ENCODE measurements around the gene KIF5C. TPM values are rescaled to one million over a fixed set of nuclear protein-coding genes. Genes with fewer than 3 reads are reported as not detected.

KIF5C gene
- total and polyA plus RNA-seq, 2 of the 13 experiments (the other 11 are each of a cell fraction or from before 2014, with no cell fraction given) = 0.15 to 0.20 TPM

DNA sequence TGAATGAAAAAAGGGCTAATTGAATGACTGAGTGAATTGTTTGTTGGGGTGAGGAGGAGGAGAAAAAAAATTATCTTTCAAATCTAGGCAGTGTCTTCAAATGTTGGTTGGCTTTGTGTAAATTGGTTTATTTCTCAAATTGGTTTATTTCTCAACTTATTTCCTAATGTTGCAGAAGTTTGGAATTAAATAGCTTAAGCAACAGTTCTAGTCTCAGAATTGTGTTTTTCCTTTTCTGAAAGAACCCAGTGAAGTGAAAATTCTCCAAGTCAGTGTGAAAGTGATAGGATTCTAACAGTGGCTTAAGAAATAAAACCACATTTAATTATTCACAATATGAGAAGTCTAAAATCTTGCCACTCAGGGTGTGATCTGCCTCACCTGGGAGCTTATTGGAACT is 108.9 kb downstream of the KIF5C start (continued):
- TF ChIP-seq, protein P1, sequence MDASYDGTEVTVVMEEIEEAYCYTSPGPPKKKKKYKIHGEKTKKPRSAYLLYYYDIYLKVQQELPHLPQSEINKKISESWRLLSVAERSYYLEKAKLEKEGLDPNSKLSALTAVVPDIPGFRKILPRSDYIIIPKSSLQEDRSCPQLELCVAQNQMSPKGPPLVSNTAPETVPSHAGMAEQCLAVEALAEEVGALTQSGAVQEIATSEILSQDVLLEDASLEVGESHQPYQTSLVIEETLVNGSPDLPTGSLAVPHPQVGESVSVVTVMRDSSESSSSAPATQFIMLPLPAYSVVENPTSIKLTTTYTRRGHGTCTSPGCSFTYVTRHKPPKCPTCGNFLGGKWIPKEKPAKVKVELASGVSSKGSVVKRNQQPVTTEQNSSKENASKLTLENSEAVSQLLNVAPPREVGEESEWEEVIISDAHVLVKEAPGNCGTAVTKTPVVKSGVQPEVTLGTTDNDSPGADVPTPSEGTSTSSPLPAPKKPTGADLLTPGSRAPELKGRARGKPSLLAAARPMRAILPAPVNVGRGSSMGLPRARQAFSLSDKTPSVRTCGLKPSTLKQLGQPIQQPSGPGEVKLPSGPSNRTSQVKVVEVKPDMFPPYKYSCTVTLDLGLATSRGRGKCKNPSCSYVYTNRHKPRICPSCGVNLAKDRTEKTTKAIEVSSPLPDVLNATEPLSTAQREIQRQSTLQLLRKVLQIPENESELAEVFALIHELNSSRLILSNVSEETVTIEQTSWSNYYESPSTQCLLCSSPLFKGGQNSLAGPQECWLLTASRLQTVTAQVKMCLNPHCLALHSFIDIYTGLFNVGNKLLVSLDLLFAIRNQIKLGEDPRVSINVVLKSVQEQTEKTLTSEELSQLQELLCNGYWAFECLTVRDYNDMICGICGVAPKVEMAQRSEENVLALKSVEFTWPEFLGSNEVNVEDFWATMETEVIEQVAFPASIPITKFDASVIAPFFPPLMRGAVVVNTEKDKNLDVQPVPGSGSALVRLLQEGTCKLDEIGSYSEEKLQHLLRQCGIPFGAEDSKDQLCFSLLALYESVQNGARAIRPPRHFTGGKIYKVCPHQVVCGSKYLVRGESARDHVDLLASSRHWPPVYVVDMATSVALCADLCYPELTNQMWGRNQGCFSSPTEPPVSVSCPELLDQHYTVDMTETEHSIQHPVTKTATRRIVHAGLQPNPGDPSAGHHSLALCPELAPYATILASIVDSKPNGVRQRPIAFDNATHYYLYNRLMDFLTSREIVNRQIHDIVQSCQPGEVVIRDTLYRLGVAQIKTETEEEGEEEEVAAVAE (CRISPR knock-in tag; IDR thresholded peaks at IDR 0.05; ENCODE audit: borderline replicate concordance) = no peak
- no peak for TF ChIP-seq FOXO1 (CRISPR knock-in tag; IDR thresholded peaks at IDR 0.05)
- no peak for TF ChIP-seq ZNF766 (CRISPR knock-in tag; IDR thresholded peaks at IDR 0.05; ENCODE audit: borderline replicate concordance)
- TF ChIP-seq ZNF143 (CRISPR knock-in tag; IDR thresholded peaks at IDR 0.05) = no peak
- no peak for TF ChIP-seq GATAD2A (CRISPR knock-in tag; IDR thresholded peaks at IDR 0.05)
- TF ChIP-seq ADNP (CRISPR knock-in tag; IDR thresholded peaks at IDR 0.05) = no peak
- no peak for TF ChIP-seq KDM5B (CRISPR knock-in tag; IDR thresholded peaks at IDR 0.05; ENCODE audit: borderline replicate concordance)
- TF ChIP-seq, protein P2, sequence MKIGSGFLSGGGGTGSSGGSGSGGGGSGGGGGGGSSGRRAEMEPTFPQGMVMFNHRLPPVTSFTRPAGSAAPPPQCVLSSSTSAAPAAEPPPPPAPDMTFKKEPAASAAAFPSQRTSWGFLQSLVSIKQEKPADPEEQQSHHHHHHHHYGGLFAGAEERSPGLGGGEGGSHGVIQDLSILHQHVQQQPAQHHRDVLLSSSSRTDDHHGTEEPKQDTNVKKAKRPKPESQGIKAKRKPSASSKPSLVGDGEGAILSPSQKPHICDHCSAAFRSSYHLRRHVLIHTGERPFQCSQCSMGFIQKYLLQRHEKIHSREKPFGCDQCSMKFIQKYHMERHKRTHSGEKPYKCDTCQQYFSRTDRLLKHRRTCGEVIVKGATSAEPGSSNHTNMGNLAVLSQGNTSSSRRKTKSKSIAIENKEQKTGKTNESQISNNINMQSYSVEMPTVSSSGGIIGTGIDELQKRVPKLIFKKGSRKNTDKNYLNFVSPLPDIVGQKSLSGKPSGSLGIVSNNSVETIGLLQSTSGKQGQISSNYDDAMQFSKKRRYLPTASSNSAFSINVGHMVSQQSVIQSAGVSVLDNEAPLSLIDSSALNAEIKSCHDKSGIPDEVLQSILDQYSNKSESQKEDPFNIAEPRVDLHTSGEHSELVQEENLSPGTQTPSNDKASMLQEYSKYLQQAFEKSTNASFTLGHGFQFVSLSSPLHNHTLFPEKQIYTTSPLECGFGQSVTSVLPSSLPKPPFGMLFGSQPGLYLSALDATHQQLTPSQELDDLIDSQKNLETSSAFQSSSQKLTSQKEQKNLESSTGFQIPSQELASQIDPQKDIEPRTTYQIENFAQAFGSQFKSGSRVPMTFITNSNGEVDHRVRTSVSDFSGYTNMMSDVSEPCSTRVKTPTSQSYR (CRISPR knock-in tag; IDR thresholded peaks at IDR 0.05; ENCODE audit: borderline replicate concordance) = no peak
